Ammon's horn (tissue), 1 donor: ENCODE data around the gene ARSG.
"Not testable (repeated sequence)": the region's sequence is repeated elsewhere in the genome, so short reads cannot be mapped to it uniquely, and the experiment has no call there.

Source experiments
- DNase-seq: peaks from one replicate; pipeline ENCODE4 v3.0.0-alpha.2; 2016; ENCODE audit warnings: low spot score

The ARSG gene

GRCh38 chr17:68290955-68291835 is at the start of gene ARSG, which contains the start of gene SLC16A6:
Gene ARSG, plus strand, starts transcription at chr17:68291495. Its CDS starts 15,999 bp downstream, at chr17:68307494.
Gene SLC16A6, minus strand, starts transcription at chr17:68291127. Its CDS starts 12,807 bp downstream, at chr17:68278320.
- DNase-seq = peak; percentile 63

- DNase-seq = no peak
Observed at GRCh38 chr17:68246271-68247028, 44.8 kb upstream of the ARSG start.

DNA sequence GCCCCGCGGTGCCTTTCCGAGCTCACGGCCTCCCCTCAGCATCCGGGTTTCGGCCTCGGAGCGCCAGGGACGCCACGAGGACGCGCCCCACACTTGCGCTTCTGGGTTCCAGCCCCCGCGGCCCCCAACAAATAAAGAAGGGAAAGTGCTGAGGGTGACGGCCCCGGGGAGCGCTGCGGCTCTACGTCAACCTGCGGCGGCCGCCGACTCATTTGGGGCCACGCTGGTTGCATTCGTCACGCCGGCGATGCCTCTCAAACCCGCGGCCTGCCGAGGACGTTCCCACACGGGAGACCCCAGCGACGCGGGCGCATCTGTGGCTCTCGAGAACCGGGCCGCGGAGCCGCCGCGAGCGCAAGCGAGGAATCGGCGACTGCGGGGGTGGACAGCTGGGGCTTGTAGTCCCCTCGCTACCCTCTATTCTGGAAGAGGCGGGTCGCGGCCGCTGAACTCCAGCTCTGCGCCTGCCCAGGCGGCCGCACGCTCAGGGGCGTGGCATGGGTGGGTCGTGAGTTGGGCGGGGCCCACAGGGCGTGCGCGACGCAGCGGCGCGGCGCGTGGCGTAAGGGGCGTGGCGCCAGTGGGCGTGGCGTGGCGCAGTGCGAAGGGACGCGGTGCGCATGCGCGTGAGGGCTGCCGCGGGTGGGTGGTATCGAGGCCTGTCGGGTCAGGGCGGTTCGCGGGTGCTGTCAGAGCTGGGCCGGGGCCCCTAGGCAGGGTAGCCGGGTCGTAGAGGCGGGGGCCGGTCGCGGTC is 43.7 kb upstream of the ARSG start, which contains the start of gene AMZ2:
AMZ2 (plus strand) TSS at position 599 of the 754 bp plus-strand sequence. CDS start 2,145 bp downstream, outside the sequence.
- peak; percentile 98 for DNase-seq

DNA sequence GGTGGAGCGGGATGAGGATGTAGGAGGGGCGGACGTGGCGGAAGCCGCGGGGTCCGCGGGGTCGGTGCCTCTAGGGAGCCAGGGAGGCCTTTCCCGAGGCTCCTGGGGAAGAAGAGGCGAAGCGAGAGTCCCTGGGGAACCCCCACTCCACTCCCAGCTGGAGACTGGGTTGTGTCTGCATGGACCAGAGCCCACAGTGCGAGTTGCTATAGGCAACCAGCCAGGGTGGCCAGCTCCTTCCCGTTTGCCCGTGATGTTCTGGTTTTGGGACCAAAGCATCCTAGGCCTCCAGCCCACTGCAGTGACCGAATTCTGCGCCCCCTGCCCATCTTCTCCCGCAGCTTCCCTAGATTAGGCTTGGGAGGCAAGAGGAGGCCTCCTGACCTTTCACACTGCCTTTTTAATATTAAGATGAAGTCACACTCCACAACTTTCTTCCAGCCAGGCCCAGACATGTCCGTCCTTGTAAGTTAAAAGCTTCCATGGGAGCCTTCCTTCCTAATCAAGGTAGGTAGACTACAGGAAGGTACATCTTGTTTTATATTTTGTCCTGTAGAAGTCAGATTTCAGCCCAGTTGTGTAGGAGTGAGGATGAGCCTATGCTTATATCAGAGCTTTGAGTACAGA is 43.0 kb upstream of the ARSG start:
- DNase-seq = peak; percentile 71

DNA sequence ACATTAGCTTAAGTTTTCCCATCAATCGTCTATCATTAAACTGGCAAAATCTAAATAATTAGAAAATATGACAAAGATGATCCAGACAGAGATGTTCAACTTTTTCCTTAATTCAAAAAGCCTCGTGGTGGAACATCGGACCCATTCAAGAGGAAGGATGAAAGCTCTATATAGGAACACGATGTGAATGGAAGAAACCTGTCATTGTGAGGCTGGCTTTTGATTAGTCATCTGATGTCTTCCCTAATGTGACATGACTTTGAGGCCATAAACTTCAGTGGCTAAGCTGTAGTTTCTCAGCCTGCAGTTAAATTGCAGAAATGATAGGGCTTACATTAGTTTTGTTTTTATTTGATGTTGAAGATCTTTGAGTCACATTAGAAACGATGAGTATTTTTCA is 42.4 kb upstream of the ARSG start:
- DNase-seq = no peak

GRCh38 chr17:68249354-68249765 is 41.9 kb upstream of the ARSG start:
- no peak for DNase-seq

DNA sequence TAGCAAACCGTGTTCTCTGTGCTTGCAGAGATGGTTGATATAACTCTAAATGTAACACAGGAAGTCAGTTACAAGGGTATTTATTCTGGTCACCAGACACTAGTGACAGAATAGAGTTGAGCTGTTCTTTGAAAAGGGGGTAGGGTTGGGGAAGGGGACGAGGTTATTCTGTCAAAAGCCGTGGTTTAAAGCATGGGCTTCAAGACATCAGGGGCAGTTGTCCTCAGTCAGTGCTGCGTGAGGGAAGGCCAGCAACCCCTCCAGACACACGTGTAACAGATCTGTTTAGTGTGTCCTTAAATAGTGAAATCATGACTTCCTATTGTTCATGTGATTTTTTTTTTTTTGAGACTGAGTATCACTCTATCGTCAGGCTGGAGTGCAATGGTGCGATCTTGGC is 37.9 kb upstream of the ARSG start:
- not testable (repeated sequence) for DNase-seq

- no peak for DNase-seq
Observed at GRCh38 chr17:68255151-68255550, 36.1 kb upstream of the ARSG start.

- no peak for DNase-seq
Observed at GRCh38 chr17:68255731-68256538, 35.4 kb upstream of the ARSG start.

DNA sequence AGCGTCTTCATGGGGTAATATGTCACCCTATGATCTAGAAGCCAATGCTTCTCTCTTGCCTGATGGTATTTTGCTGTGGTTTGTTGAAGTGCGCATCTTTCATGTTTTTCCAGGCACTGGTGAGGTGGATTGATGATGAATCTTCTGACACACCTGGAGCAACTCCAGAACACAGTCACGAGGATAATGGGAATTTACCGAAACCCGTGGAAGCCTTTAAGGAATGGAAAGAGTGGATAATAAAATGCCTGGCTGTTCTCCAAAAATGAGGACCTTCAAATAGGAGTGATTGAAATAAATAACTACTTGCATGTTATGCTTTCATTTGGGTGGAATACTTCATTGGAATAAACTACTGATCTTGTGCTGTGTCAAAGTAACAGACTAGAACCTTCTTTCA is 34.6 kb upstream of the ARSG start:
- DNase-seq = not testable (repeated sequence)

DNA sequence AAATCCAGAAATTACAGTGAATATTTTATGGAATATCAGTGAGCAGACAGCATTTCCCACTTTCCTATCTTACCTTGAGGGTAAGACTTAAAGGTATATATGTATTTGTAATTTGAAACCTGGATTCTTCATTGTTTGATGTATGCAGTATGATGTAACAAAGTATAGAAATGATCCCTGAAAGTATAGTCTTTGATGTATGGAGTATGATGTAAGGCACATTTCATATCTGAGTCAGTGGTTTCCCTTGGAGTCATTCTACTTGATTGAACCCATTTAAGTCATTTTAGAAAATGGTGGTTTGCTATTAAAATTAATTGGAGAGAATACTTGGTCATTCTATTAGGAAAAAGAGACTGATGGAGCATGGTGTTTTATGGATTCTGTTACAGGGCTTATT is 33.4 kb upstream of the ARSG start:
- DNase-seq = no peak

DNA sequence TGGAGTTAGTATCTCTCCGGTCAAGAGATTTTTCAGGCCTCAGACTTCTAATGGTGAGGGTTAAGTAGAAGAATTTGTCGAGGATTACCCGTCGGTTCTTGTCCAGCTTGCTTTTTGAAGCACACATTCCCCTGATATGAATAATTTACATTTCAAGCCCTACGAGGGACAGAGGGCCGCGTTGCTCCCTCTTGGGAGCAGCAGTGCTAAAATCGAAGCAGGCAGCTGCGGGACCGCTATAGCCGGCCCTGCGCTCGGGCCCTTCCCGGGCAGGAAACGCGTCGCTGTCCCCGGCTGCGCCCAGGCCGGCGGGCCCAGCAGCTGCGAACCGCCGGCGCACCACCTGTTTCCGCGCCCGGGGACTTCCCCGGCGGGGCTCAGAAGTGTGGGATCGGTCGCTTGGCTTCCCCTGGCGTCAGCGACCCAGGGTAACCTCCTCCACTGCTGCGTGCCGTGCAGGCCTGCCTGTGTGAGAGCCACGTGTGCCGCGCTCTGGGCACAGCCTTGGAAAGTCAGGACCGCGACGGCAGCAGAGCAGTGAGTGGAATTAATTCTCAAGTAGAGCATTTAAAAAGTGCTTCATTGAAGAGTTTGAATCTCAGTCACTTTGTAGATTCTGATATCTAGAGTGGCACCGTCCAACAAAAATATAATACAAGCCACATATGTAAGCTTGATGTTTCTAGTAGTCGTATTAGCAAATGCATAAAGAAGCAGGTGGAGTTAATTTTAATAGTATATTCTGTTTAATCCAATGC is 32.2 kb upstream of the ARSG start:
- peak; percentile 28 for DNase-seq

- not testable (repeated sequence) for DNase-seq
Observed at GRCh38 chr17:68259648-68259951, 31.7 kb upstream of the ARSG start.

DNA sequence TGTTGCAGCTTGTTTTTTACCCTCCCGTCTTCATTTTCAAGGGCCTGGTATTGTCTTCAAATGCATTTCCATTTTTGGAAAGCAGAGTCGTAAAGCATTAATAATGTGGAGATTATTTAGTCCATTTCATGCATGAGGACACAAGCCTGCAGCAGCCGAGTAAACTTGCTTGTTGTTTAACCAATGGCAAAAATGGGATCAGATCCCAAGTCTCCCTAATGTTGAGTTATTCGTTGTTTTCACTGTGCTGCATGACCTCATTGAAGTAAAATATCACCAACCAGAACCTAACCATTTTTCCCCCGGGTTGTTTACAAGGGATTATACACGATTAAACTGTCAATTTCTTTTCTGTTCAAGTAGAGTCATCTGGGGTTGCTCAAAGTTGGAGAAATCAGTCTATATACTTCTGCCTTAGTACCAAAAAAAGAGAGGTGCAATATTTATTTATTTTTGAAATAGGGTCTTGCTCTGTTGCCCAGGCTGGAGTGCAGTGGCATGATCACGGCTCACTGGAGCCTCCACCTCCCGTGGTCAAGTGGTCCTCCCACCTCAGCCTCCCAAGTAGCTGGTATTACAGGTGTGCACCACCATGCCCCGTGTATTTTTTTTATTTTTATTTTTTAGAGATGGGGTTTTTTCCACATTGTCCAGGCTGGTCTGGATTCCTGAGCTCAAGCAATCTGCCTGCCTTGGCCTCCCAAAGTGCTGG is 31.1 kb upstream of the ARSG start:
- no peak for DNase-seq

DNA sequence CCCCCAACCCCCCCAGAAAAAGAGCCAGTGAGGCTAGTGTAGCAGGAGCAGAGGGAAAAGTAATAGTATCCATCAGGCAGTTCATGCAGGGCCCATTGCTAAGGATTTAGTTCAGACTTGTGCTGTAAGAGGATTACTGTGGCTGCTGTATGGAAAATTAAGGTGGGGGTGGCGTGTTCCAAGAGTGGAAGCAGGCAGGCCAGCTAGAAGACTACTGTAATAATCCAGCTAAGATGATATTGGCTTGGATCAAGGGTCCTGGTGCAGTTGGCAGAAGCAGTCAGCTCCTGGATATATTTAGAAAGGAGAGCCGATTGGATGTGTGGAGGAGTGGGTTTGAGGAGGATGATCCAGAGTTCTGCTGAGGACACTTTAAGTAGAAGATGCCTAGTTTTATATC is 28.8 kb upstream of the ARSG start:
- not testable (repeated sequence) for DNase-seq

DNA sequence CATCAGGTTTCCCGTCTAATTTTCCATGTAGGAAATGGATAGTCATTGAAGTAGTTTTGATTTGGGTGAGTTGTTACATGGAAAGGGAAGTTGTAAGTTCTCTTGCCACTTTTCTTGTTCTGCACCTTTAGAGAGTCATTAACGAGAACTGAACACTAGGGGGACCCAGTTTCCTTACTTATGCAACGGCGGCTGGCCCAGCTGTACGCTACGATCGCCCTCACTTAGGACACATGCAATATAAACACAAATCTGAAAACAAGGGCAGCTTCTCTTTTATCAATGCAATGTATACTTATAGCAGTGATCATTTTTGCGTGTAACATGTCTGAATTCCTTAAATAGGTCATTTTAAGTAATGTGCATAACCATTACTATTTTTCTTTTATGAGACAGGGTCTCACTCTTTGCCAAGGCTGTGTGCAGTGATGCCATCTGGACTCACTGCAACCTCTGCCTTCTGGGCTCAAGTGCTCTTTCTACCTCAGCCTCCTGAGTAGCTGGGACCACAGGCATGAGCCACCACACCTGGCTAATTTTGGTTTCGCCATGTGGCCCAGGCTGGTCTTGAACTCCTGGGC is 28.1 kb upstream of the ARSG start:
- peak; percentile 54 for DNase-seq

- not testable (repeated sequence) for DNase-seq
Observed at GRCh38 chr17:68265833-68266232, 25.5 kb upstream of the ARSG start.

DNA sequence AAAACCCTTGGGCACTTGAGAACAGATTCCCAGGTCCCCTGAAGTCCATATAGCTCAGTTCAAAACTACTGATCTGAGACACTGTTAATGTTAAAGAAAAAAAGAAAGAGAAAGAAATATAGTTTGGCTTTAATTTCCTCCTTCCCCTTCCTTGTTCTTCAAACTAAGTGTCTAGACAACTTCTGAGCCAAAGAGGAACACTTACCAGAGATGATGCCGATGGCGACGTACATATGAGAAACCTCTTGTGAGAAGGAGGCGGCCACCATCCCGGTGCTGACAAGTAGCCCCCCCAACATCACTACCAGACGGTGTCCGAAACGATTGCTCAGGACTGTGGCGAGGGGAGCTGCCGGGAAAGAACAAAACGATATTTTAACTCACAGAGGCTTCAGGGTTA is 17.6 kb upstream of the ARSG start:
- no peak for DNase-seq

GRCh38 chr17:68276339-68276738 is 15.0 kb upstream of the ARSG start:
- not testable (repeated sequence) for DNase-seq
